K562 (cell line): ENCODE data around the gene TRAP1. TPM values are rescaled to one million over a fixed set of nuclear protein-coding genes. Genes with fewer than 3 reads are reported as not detected.

Experiments
- MGA ChIP-seq: fragments of 450-650 bp; IDR thresholded peaks from 2 replicates; pipeline ENCODE4 v1.6.1; 2016; ENCODE audit warnings: mild to moderate bottlenecking, moderate library complexity
- polyA plus RNA-seq, 8 experiments: library from polyadenylated mRNA; depleted of rRNA in 4 of 8; stranded (reverse) in 5 of 8; unstranded in 3 of 8; fragments of >200 nt; fragmentation: Nextera tagmentation in 2 of 8; fragmentation: Illumina TruSeq in 1 of 8; extraction: Ambion mirVana in 2 of 8; extraction: Trizol in 1 of 8; gene quantifications; 2 replicates each; pipeline versions ENCODE4 v1.2.1 to v1.2.3, GENCODE V29; 2011 to 2014; ENCODE audit warnings: inconsistent platforms in 1 of 8, missing spikeins in 1 of 8
- total RNA-seq, 7 experiments: library from RNA; depleted of rRNA in 6 of 7; stranded (reverse); fragments of >200 nt in 6 of 7; fragmentation: Illumina TruSeq in 2 of 7; extraction: Trizol in 2 of 7; gene quantifications; 2 replicates each; pipeline versions ENCODE4 v1.2.1 to v1.2.3, GENCODE V29; 2011 to 2021; ENCODE audit warnings: low replicate concordance in 1 of 7
- TF ChIP-seq, protein P1 (sequence below): fragments of 450-650 bp; conservative IDR thresholded peaks from 2 replicates; pipeline ENCODE4 v1.6.1; 2016; ENCODE audit warnings: missing genetic modification characterization, low read depth, mild to moderate bottlenecking, control low read depth, missing compliant biosample characterization

Gene TRAP1
- total and polyA plus RNA-seq, 9 of the 15 experiments (the other 6 are each of a cell fraction or from before 2014, with no cell fraction given): 19.1 to 436 (median 301) TPM

GRCh38 chr16:3610698-3611145 is 106.6 kb downstream of the TRAP1 start (continued):
- 0 out of 2 replicates have a peak, but pooled peaks have one; percentile 9 for TF ChIP-seq MGA
- TF ChIP-seq, protein P1, sequence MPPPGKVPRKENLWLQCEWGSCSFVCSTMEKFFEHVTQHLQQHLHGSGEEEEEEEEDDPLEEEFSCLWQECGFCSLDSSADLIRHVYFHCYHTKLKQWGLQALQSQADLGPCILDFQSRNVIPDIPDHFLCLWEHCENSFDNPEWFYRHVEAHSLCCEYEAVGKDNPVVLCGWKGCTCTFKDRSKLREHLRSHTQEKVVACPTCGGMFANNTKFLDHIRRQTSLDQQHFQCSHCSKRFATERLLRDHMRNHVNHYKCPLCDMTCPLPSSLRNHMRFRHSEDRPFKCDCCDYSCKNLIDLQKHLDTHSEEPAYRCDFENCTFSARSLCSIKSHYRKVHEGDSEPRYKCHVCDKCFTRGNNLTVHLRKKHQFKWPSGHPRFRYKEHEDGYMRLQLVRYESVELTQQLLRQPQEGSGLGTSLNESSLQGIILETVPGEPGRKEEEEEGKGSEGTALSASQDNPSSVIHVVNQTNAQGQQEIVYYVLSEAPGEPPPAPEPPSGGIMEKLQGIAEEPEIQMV (tag): no peak
